Ramos (cell line): ENCODE data around the gene CHRM5.

Source experiments
- in situ Hi-C: fragments of 300-500 bp; cut with MboI; formaldehyde crosslinking; loops from one replicate; pipeline ENCODE4 v1.14.3; 2022; ENCODE audit warnings: low sequenced_read_pairs; ENCODE audit not compliant: unreplicated experiment

CHRM5 gene, protein sequence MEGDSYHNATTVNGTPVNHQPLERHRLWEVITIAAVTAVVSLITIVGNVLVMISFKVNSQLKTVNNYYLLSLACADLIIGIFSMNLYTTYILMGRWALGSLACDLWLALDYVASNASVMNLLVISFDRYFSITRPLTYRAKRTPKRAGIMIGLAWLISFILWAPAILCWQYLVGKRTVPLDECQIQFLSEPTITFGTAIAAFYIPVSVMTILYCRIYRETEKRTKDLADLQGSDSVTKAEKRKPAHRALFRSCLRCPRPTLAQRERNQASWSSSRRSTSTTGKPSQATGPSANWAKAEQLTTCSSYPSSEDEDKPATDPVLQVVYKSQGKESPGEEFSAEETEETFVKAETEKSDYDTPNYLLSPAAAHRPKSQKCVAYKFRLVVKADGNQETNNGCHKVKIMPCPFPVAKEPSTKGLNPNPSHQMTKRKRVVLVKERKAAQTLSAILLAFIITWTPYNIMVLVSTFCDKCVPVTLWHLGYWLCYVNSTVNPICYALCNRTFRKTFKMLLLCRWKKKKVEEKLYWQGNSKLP

GRCh38 chr15:33968224-33968623 is at the start of gene CHRM5:
TSS of gene CHRM5 (plus strand) at chr15:33968497. CDS start at chr15:34062718, 94,221 bp downstream.
- in situ Hi-C loops = no loop called here

DNA sequence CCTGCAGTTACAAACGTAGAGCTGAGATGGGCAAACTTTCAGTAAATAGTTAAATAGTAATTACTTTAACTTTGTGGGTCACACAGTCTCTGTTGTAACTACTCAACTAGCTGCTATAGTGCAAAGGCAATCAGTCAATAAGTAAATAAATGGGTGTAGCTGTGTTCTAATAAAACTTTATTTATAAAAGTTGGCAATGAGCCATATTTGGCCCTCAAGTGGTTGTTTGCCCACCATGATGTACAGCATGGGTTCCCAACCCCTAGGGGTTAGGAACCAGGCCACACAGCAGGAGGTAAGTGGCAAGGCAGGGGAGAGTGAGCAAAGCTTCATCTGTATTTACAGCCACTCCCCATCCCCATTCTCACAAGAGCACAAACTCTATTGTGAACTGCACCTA is 44.9 kb upstream of the CHRM5 start:
- in situ Hi-C loops = no loop called here

GRCh38 chr15:33926260-33926659 is 42.0 kb upstream of the CHRM5 start:
- in situ Hi-C loops = no loop called here

- in situ Hi-C loops = no loop called here
Observed at GRCh38 chr15:33932734-33933133, 35.6 kb upstream of the CHRM5 start.

- in situ Hi-C loops = no loop called here
Observed at GRCh38 chr15:33934396-33934795, 33.9 kb upstream of the CHRM5 start.

GRCh38 chr15:33934921-33935320 is 33.4 kb upstream of the CHRM5 start:
- in situ Hi-C loops = no loop called here

GRCh38 chr15:33941279-33942063 is 26.8 kb upstream of the CHRM5 start:
- in situ Hi-C loops = no loop called here

DNA sequence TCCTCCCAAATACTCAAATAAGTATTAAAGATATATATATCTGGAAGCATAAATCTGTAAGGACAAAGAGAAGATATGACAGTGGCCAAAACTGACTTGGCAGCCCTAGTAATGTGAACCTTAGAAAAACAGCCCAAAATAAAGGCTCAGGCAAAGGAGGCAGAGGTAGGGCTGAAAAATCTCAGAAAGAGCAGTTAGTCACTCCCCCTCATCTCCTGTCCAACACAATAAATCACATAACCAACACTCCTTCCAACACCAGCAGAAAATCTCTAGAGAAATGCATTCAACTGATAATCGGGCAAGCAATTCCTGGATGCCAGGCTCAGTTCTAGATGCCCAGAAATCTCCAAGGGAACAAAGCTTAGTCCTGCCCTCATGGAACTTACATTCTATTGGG is 22.1 kb upstream of the CHRM5 start:
- in situ Hi-C loops = no loop called here

GRCh38 chr15:33955945-33956344 is 12.4 kb upstream of the CHRM5 start:
- in situ Hi-C loops = no loop called here

DNA sequence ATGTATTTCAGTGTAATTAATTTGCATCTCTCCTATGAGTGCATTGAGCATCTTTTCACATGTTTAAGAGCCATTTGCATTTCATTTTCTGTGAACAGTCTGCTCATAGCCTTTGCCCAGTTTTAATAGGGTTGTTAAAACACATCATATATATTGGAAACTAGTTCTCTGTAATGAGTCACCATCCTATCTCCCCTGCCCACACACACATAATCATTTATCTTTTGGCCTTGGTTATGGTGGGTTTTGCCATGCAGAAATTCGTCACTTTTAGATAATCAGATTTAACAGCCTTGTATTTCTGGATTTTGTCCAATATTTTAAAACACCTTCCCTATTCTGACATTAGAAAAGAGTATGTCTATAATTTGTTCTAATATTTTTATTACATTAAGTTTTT is 11.9 kb upstream of the CHRM5 start:
- in situ Hi-C loops = no loop called here

DNA sequence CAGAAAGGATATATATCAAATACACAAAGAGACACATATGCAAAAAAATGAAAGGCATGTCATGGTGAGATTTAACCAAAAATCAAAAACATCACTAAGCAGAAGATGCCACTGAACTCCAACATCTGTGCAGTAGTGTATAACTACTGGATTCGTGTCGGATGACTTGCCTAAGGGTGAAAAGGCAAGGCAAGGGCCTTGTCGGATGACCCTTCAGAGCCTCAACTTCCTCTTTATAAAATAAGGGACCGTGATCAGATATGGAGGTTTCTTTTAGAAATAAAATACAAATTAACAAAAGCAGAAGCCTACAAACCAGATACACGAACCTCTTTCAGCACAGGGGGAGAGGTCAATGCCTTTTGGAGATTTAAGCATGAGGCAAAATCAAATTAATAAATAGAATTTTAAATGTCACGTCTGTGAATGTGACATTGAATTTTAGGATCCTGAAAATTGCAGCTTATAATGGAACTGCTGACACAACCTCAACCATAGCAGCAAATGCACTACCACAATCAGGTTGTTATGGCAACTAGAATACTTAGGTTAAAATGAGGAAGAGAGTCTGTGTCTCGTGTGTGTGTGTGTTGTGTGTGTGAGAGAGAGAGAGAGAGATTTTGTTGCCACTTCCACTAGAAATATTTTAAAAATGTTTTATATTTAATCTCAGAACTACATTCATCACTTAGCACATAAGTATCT is 8.3 kb upstream of the CHRM5 start:
- in situ Hi-C loops = no loop called here

- in situ Hi-C loops = no loop called here
Observed at GRCh38 chr15:33960549-33960935, 7.8 kb upstream of the CHRM5 start.

GRCh38 chr15:33963831-33964664 is 4.2 kb upstream of the CHRM5 start:
- in situ Hi-C loops = no loop called here

- in situ Hi-C loops = no loop called here
Observed at GRCh38 chr15:33964665-33965040, 3.6 kb upstream of the CHRM5 start.

- in situ Hi-C loops = no loop called here
Observed at GRCh38 chr15:33968821-33969220, 524 bp downstream of the CHRM5 start.

GRCh38 chr15:33971811-33972210 is 3.5 kb downstream of the CHRM5 start:
- in situ Hi-C loops = no loop called here

DNA sequence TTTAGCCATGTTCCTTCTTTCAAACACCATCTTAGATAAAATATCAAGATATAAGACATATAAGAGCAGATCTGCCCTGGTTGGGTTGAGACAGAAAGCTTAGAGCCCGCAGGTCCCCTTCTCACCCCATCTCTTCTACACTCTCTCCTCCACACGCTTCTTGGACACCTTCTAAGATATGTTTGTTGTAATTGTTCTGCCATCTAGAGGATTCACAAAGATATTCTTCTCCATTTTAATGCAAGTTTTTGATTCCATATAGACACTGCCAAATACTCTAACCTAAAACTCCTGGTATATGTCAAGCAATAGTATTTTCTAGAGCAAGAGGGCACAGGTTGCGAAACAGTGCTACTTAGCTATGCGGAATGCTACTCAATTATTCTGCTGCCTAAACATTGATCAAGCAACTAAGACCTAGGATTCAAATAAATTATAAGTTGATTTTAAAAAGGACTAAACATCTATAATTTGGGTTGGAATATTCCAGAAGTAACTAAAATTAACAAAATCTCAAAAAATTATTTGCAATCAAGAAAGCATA is 6.8 kb downstream of the CHRM5 start:
- in situ Hi-C loops = no loop called here

- in situ Hi-C loops = no loop called here
Observed at GRCh38 chr15:33980159-33980558, 11.9 kb downstream of the CHRM5 start.

- in situ Hi-C loops = no loop called here
Observed at GRCh38 chr15:33982516-33982915, 14.2 kb downstream of the CHRM5 start.

- in situ Hi-C loops = no loop called here
Observed at GRCh38 chr15:33985287-33985686, 17.0 kb downstream of the CHRM5 start.
